ENCODE data around the gene EPS15. TPM values are rescaled to one million over a fixed set of nuclear protein-coding genes. Genes with fewer than 3 reads are reported as not detected.

EPS15 gene
- total RNA-seq, 4 donors from 2014 or later = 53.5 to 106 (median 74.2) TPM

GRCh38 chr1:51445351-51446090, 73.5 kb downstream of the EPS15 start:
- Histone ChIP-seq H3K27ac (no peak overlapping the region), H3K4me1 (peaks cover 0 to 12% (median 0%) of the 10 kb centered on the region in 3 donors), H3K4me3 (no peak overlapping the region), H3K9me3 (no peaks in the 10 kb centered on the region), H3K36me3 (peaks cover 0 to 69% of the 10 kb centered on the region in 2 donors), H3K27me3 (no peaks in the 10 kb centered on the region)
- TF ChIP-seq POLR2AphosphoS5 (IDR thresholded peaks at IDR 0.05) = no peak
- no peak for TF ChIP-seq EP300 (IDR thresholded peaks at IDR 0.05)
- TF ChIP-seq POLR2A (IDR thresholded peaks at IDR 0.05) = no peak
- no peak for ATAC-seq
- WGBS, 2 donors (ENCODE audit: low coverage in 1 of 2) = 78 to 93% methylated on average over 2 of the region's 2 CpGs

- peaks cover 0 to 70% of the 10 kb centered on the region in 2 donors for H3K36me3 ChIP-seq
- no peak overlapping the region for H3K27ac ChIP-seq
- WGBS, 2 donors (ENCODE audit: low coverage in 1 of 2) = 69 to 89% methylated on average over 2 to 3 of the region's 3 CpGs
- ATAC-seq = no peak
- peaks cover 0 to 12% (median 0%) of the 10 kb centered on the region in 3 donors for H3K4me1 ChIP-seq
- H3K4me3 ChIP-seq = no peak overlapping the region
- TF ChIP-seq EP300 (IDR thresholded peaks at IDR 0.05) = no peak
- no peaks in the 10 kb centered on the region for H3K9me3 ChIP-seq
- no peaks in the 10 kb centered on the region for H3K27me3 ChIP-seq
Measured at GRCh38 chr1:51444534-51445192, 74.4 kb downstream of the EPS15 start.

- Histone ChIP-seq H3K4me3 (no peak overlapping the region), H3K9me3 (no peaks in the 10 kb centered on the region), H3K4me1 (peaks cover 0 to 12% (median 0%) of the 10 kb centered on the region in 3 donors), H3K27me3 (no peaks in the 10 kb centered on the region), H3K27ac (no peak overlapping the region), H3K36me3 (peaks cover 0 to 73% of the 10 kb centered on the region in 2 donors)
- TF ChIP-seq POLR2A (IDR thresholded peaks at IDR 0.05) = no peak
- no peak for TF ChIP-seq EP300 (IDR thresholded peaks at IDR 0.05)
- TF ChIP-seq, protein P1, sequence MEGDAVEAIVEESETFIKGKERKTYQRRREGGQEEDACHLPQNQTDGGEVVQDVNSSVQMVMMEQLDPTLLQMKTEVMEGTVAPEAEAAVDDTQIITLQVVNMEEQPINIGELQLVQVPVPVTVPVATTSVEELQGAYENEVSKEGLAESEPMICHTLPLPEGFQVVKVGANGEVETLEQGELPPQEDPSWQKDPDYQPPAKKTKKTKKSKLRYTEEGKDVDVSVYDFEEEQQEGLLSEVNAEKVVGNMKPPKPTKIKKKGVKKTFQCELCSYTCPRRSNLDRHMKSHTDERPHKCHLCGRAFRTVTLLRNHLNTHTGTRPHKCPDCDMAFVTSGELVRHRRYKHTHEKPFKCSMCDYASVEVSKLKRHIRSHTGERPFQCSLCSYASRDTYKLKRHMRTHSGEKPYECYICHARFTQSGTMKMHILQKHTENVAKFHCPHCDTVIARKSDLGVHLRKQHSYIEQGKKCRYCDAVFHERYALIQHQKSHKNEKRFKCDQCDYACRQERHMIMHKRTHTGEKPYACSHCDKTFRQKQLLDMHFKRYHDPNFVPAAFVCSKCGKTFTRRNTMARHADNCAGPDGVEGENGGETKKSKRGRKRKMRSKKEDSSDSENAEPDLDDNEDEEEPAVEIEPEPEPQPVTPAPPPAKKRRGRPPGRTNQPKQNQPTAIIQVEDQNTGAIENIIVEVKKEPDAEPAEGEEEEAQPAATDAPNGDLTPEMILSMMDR (IDR thresholded peaks at IDR 0.05) = no peak
- TF ChIP-seq POLR2AphosphoS5 (IDR thresholded peaks at IDR 0.05) = no peak
- WGBS, 2 donors (ENCODE audit: low coverage in 1 of 2) = 87 to 96% methylated on average over 1 of the region's 1 CpG
- no peak for ATAC-seq
Measured at GRCh38 chr1:51444096-51444495, 75.0 kb downstream of the EPS15 start.

DNA sequence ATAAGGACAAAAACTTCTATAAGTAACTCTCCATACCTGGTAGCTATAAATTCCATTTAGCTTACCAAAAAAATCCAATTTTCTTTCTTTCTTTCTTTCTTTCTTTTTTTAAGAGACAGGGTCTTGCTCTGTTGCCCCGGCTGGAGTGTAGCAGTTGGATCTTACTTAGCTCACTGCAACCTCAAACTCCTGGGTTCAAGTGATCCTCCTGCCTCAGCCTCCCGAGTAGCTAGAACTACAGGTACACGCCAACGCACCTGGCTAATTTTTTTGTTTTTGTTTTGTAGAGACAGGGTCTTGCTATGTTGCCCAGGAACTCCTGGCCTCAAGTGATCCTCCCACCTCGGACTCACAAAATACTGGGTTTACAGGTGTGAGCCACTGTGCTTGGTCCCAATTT, 75.5 kb downstream of the EPS15 start:
- WGBS, 2 donors (ENCODE audit: low coverage in 1 of 2) = 98 to 100% methylated on average over 3 to 5 of the region's 5 CpGs
- no peaks in the 10 kb centered on the region for H3K27me3 ChIP-seq

GRCh38 chr1:51442616-51443015, 76.5 kb downstream of the EPS15 start:
- Histone ChIP-seq H3K4me1 (peaks cover 0 to 12% (median 0%) of the 10 kb centered on the region in 3 donors), H3K27me3 (no peaks in the 10 kb centered on the region), H3K9me3 (no peaks in the 10 kb centered on the region), H3K4me3 (no peak overlapping the region), H3K36me3 (peaks cover 3 to 73% of the 10 kb centered on the region in 2 donors), H3K27ac (no peak overlapping the region)
- WGBS, 2 donors (ENCODE audit: low coverage in 1 of 2) = 50 to 67% methylated on average over 1 of the region's 1 CpG
- no peak for TF ChIP-seq EP300 (IDR thresholded peaks at IDR 0.05)
- TF ChIP-seq POLR2A (IDR thresholded peaks at IDR 0.05) = no peak
- TF ChIP-seq POLR2AphosphoS5 (IDR thresholded peaks at IDR 0.05) = no peak
- TF ChIP-seq, protein P1 (IDR thresholded peaks at IDR 0.05) = no peak
- ATAC-seq = no peak

More for the DNA sequence above, 75.5 kb downstream of the EPS15 start:
- ATAC-seq = no peak
- Histone ChIP-seq H3K27ac (no peak overlapping the region), H3K36me3 (peaks cover 0 to 76% of the 10 kb centered on the region in 2 donors), H3K4me1 (peaks cover 0 to 12% (median 0%) of the 10 kb centered on the region in 3 donors), H3K4me3 (no peak overlapping the region), H3K9me3 (no peaks in the 10 kb centered on the region)
- no peak for TF ChIP-seq POLR2AphosphoS5 (IDR thresholded peaks at IDR 0.05)
- TF ChIP-seq, protein P1 (IDR thresholded peaks at IDR 0.05) = no peak
- no peak for TF ChIP-seq EP300 (IDR thresholded peaks at IDR 0.05)
- TF ChIP-seq POLR2A (IDR thresholded peaks at IDR 0.05) = no peak

Measured in gastroesophageal sphincter (tissue), 4 donors.